OCI-LY3 (cell line): Measurements from ENCODE around the gene PTGR3.

Experiments used
- H2AFZ ChIP-seq: fragments of 200-600, 300-600 bp; shearing (Covaris generic); 2 replicates; pipeline ENCODE4 v1.6.0; 2014; ENCODE audit warnings: antibody characterized with exemption, low read depth, low read length
- H3K27ac ChIP-seq: fragments of 200-600, 300-600 bp; sonication (generic); 2 replicates; pipeline ENCODE4 v1.5.1; 2014; ENCODE audit warnings: mild to moderate bottlenecking, low read length, moderate library complexity, mixed read lengths
- H3K27me3 ChIP-seq: fragments of 200-600, 300-600 bp; sonication (generic); 2 replicates; pipeline ENCODE4 v1.6.1; 2014; ENCODE audit warnings: low read depth, low read length, mixed read lengths
- H3K36me3 ChIP-seq: fragments of 200-600, 300-600 bp; sonication (generic); replicated peaks from 2 replicates; pipeline ENCODE3; 2014; ENCODE audit warnings: low read depth, low read length, mixed read lengths
- H3K4me1 ChIP-seq: fragments of 300-600, 200-600 bp; sonication (generic); 2 replicates; pipeline ENCODE4 v1.6.1; 2014; ENCODE audit warnings: low read length, mixed read lengths
- H3K4me2 ChIP-seq: fragments of 200-600, 300-600 bp; sonication (generic); 2 replicates; pipeline ENCODE4 v1.6.1; 2014; ENCODE audit warnings: low read length, mixed read lengths
- H3K4me3 ChIP-seq: fragments of 300-600, 200-600 bp; sonication (generic); 2 replicates; pipeline ENCODE4 v1.5.1; 2014; ENCODE audit warnings: antibody characterized with exemption, mild to moderate bottlenecking, low read length, moderate library complexity
- H3K79me2 ChIP-seq: fragments of 300-600, 200-600 bp; shearing (Covaris generic); 2 replicates; pipeline ENCODE4 v1.6.1; 2014; ENCODE audit warnings: mild to moderate bottlenecking, low read length, mixed read lengths
- H3K9ac ChIP-seq: fragments of 300-600, 200-600 bp; shearing (Covaris generic); 2 replicates; pipeline ENCODE4 v1.6.0; 2014; ENCODE audit warnings: mild to moderate bottlenecking, low read length, moderate library complexity
- H3K9me3 ChIP-seq: fragments of 200-600, 300-600 bp; shearing (Covaris generic); 2 replicates; pipeline ENCODE4 v1.6.1; 2014; ENCODE audit warnings: low read length, mixed read lengths; ENCODE audit not compliant: insufficient read depth
- H4K20me1 ChIP-seq: fragments of 200-600, 300-600 bp; sonication (generic); 2 replicates; pipeline ENCODE4 v1.6.1; 2016; ENCODE audit warnings: low read length, mixed read lengths; ENCODE audit not compliant: insufficient read depth
- EZH2phosphoT487 ChIP-seq: fragments of 200-600 bp; shearing (Covaris generic); IDR thresholded peaks from 2 replicates; pipeline ENCODE4 v1.6.1; 2018; ENCODE audit warnings: antibody characterized with exemption, mixed run types, low read depth
- TF ChIP-seq, protein P1 (sequence below): fragments of 200-600, 300-600 bp; sonication (generic); IDR thresholded peaks from 2 replicates; pipeline ENCODE4 v1.5.1; 2014; ENCODE audit warnings: antibody characterized with exemption, low read length, low read depth

The PTGR3 gene

DNA sequence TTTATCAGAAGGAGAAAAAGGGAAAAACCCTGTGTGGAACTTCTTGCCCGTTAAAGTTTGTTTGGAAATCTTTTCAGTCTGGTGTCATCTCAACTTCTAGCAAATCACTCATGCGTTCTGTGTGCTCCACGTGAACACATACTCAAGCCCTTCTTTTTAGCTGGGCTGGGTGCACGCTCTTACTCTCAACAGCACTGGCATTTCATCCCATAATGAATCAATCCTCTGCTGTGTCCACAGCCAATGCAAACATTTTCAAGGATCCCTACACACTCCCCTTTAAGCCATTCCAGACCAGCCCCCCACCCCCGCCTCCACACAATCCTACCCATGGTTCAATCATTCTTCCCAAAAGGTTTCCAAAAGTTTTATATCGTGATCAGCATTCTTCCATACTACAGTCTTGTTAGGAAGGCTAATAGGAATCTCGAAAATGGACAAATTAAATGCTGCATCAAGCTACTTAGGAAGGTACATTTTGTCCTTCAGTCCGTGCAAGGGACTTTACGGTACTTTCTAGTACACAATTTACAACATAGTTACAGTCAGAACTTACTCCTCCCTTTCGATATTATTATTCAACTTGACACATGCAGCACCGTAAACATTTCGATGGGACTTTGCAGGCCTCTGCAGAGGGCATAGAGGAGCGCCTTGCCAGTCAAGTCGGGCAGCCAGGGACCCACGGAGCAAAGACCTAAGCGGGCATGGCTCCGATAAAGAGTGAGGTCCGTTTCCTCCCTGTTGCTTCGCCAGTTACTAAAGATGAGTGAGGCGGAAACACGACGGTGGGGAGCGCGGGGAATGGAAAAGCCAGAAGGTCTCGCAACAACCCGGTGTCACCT is 1.4 kb downstream of the PTGR3 start:
- H2AFZ ChIP-seq, result no peak overlapping the region
- H3K27me3 ChIP-seq, result no peaks in the 10 kb centered on the region
- H3K4me3 ChIP-seq, result peak overlapping the region; percentile 79
- H3K9ac ChIP-seq, result peak overlapping the region; percentile 89
- H4K20me1 ChIP-seq, result peaks cover 55% of the 10 kb centered on the region
- H3K4me2 ChIP-seq, result peak overlapping the region; percentile 87
- H3K4me1 ChIP-seq, result peaks cover 21% of the 10 kb centered on the region
- H3K36me3 ChIP-seq, result peaks cover 3% of the 10 kb centered on the region
- TF ChIP-seq EZH2phosphoT487, result no peak
- TF ChIP-seq, protein P1, sequence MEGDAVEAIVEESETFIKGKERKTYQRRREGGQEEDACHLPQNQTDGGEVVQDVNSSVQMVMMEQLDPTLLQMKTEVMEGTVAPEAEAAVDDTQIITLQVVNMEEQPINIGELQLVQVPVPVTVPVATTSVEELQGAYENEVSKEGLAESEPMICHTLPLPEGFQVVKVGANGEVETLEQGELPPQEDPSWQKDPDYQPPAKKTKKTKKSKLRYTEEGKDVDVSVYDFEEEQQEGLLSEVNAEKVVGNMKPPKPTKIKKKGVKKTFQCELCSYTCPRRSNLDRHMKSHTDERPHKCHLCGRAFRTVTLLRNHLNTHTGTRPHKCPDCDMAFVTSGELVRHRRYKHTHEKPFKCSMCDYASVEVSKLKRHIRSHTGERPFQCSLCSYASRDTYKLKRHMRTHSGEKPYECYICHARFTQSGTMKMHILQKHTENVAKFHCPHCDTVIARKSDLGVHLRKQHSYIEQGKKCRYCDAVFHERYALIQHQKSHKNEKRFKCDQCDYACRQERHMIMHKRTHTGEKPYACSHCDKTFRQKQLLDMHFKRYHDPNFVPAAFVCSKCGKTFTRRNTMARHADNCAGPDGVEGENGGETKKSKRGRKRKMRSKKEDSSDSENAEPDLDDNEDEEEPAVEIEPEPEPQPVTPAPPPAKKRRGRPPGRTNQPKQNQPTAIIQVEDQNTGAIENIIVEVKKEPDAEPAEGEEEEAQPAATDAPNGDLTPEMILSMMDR, result no peak
- H3K79me2 ChIP-seq, result peaks cover 90% of the 10 kb centered on the region
- no peaks in the 10 kb centered on the region for H3K9me3 ChIP-seq
- H3K27ac ChIP-seq, result peak overlapping the region; percentile 82

DNA sequence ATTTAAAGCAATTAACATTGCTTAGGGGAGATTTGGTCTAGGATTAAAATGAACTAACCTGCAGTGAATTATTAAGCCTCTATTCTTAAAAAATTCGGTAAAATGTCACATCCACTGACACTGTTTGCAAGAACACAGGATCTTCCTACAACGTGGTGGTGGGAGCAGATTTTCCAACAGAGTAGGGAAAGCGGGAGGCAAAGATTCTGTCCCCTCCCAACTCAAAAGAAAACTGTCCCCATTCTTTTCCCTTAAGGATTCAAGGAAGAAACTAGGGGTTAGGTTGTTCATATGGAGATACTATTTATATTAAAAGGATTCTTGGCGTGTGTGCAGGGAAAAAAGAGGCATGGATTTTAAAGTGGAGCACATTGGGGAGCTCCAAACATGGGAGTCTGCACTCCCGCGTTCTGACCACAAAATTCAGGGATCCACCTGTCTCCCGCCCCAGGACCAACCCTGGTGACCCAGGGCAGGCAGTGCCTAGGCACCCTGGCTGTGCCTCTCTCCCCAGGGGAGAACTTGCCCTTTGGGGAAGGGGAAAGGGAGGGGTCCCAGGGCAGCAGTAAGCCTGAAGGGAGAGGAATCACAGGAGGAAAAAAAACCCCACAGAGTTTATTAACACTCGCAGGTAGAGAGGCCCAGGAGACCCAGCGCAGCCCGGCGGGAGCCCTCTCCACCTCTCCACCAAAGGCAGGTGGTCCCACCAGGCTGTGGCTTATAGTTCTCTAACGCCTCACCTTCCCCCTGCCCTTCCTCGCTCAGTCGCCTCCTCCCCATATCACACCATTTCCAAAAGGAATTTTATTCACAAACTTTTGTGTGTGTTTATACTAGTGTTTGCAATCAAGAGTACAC is 2.3 kb downstream of the PTGR3 start:
- H3K27me3 ChIP-seq, result no peaks in the 10 kb centered on the region
- TF ChIP-seq, protein P1, result no peak
- TF ChIP-seq EZH2phosphoT487, result no peak
- peaks cover 18% of the 10 kb centered on the region for H3K4me1 ChIP-seq
- peaks cover 7% of the 10 kb centered on the region for H3K36me3 ChIP-seq
- H3K9me3 ChIP-seq, result no peaks in the 10 kb centered on the region
- H3K4me3 ChIP-seq, result peak overlapping the region; percentile 79
- H3K27ac ChIP-seq, result no peak overlapping the region
- peak overlapping the region; percentile 87 for H3K4me2 ChIP-seq
- H3K79me2 ChIP-seq, result peaks cover 88% of the 10 kb centered on the region
- H2AFZ ChIP-seq, result no peak overlapping the region
- peaks cover 58% of the 10 kb centered on the region for H4K20me1 ChIP-seq
- H3K9ac ChIP-seq, result peak overlapping the region; percentile 89; the same call in 1 of the 2 replicates

DNA sequence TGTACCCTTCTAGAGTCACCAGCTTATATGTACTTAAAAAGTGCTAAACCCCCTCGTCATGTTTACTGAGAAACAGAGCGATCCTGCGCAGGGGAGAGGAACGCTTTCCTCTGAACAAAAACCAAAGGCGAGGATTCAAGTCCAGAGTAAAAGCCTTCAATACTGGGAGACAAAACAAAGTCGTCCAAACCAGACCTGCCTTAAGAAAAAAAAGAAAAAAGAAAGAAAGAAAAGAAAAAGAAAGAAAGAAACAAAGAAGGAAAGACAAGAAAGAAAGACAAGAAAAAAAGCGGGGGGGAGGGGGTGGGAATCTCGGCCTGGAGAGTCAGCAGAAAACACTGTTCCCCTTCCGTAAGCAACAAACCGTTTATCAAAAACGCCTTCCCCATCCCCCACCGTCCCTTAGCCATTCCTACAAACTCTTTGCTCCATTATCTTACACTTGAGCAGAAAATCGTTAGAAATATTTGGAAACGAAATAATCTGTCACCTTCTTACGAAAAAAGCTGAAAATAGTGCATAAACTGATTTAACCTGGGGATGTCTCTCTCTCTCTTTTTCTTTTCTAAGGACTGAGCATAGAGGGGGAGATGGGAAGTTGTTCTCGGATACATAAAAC is 3.3 kb downstream of the PTGR3 start:
- peaks cover 18% of the 10 kb centered on the region for H3K4me1 ChIP-seq
- H3K79me2 ChIP-seq, result peaks cover 81% of the 10 kb centered on the region
- H3K4me3 ChIP-seq, result no peak overlapping the region
- peaks cover 18% of the 10 kb centered on the region for H3K36me3 ChIP-seq
- H4K20me1 ChIP-seq, result peaks cover 66% of the 10 kb centered on the region
- TF ChIP-seq EZH2phosphoT487, result no peak
- TF ChIP-seq, protein P1, result no peak
- no peak overlapping the region for H3K9ac ChIP-seq
- no peaks in the 10 kb centered on the region for H3K27me3 ChIP-seq
- H3K9me3 ChIP-seq, result no peaks in the 10 kb centered on the region
- no peak overlapping the region for H2AFZ ChIP-seq
- no peak overlapping the region for H3K4me2 ChIP-seq
- H3K27ac ChIP-seq, result no peak overlapping the region
